Cerebellar cortex (tissue), 1 donor: ENCODE results near the gene MESD.

Experiments used
- DNase-seq: peaks from one replicate; pipeline ENCODE4 v3.0.0-alpha.2; 2015; ENCODE audit warnings: low spot score

Gene MESD

DNA sequence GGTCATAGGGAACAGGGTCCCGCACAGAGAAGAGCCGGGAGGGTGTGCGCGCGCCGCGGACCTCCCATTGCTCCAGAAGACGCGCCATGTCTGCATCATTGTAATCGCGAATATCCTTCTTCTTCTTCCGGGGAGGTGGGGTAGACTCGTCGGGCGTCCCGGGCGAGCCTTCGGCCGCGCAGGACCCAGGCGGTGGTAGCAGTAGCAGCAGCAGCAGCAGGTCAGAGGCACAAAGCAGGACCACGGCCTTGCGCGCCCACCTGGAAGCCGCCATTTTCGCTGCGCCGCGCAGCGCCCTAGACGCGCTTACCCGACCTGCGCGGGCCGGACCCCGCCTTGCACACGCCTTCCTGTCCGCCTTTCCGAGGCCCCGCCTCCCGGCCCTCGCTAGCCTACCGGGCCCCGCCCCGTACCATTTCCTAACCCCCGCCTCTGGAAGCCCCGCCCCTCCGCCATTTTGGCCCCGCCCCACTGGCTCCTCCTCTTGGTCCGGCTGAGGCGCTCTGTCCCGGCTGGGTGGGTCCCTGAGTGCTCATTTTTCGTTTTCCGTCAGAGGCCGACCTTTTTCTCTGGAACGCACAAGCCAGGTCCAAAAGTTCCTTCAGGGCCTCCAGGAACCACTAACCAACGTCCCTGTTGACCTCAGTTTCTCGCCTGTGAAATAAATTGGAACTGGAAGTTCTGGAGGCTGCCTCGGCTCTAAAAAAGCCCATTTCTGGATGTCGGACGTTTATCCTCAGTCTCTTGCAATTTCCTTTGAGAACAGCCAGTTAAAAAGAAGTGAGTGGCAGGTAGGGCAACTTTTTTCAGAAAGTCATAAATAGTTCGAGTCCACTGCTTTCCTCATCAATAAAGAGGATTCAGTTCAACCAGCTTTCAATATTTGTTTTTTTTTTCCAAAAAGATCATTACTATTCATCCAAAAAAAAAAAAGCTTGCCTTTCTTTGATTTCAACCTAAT is at the start of gene MESD:
MESD (minus strand) TSS at position 302 of the 961 bp plus-strand sequence; CDS start at position 274, 28 bp downstream.
- peak; percentile 96 for DNase-seq

GRCh38 chr15:81038975-81039607 is 49.5 kb upstream of the MESD start:
- no peak for DNase-seq

DNA sequence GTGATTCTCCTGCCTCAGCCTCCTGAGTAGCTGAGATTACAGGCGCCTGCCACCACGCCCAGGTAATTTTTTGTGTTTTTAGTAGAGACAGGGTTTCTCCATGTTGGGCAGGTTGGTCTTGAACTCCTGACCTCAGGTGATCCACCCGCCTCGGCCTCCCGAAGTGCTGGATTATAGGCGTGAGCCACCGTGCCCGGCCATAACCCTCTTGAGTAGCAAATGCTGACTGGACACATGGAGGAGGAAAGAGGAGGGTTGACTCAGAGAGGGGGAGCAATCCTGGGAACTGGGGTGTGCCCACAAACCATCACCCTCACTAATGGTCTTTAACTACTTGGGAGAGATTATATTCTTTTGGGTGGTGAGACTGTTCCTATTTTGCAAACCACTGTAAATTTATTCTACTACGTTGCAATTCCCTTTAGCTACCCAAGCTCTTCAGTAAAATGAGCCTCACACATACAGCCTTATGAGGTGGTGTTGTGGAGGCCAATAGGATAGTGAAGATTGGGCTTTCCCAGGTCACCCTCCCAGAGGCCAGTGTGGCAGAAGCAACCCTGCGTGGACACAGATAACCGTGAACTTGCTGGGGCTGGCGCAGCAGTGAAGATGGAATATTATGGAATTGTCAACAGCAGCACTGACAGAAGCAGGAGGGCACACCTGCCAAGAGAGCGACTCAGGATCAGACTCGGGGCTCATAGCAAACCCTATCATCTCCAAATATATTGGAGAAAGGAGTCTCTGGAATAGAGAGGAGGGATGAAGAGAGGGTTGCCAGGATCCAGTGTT is 48.5 kb upstream of the MESD start:
- no peak for DNase-seq

DNA sequence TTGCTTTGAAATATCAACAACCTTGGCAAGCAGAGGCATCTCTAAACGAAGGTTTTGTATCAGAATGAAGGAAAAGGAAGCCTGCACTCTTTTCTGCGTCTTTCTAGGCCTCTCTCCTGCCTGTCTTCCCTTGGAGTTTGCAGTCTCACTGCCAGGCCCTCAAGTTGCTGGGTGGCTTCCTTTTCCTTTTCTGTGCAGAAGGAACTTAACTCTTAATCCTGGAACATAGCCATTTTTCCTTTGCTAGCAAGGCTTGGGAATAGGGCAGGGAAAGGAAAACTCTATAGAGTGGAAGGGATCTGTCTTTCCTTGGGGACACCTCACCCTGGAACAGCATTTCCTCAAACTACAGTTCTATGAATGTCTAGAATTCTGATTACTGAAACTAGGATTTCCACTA is 43.9 kb upstream of the MESD start:
- DNase-seq, result no peak

DNA sequence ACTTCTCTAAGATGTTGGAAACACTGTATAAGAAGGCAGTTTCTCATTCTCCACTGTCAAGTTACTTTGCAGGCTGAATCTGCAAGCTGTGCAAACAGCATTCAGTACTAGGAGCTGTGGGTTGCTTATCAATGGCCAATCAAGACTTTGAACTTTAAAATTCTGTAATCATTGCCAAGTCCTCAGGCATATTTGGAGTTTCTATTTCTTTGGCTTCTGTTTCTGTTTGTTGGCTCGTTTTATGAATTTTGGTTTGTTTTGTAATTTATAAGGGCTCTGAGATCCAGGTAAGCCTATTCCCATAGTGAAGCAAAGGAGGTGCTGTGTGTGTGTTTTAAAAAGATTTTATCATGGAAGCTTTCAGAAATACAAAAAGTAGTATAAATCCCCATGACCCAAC is 43.2 kb upstream of the MESD start:
- DNase-seq, result no peak

DNA sequence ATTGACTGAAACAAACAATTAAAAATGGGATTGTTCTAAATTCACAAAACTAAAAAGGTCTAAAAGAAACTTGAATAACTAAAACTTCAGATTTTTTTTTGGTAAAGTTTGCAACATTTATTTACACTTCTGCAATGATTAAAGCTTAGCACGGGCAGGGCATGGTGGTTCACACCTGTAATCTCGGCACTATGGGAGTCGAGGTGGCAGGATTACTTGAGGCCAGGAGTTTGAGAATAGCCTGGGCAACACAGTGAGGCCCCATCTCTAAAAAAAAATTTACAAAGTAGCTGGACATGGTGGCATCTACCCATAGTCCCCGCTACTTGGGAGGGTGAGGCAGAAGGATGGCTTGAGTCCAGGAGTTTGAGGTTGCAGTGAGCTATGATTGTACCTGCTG is 42.7 kb upstream of the MESD start:
- DNase-seq, result no peak

- DNase-seq, result no peak
Observed at GRCh38 chr15:81031203-81031602, 41.6 kb upstream of the MESD start.

DNA sequence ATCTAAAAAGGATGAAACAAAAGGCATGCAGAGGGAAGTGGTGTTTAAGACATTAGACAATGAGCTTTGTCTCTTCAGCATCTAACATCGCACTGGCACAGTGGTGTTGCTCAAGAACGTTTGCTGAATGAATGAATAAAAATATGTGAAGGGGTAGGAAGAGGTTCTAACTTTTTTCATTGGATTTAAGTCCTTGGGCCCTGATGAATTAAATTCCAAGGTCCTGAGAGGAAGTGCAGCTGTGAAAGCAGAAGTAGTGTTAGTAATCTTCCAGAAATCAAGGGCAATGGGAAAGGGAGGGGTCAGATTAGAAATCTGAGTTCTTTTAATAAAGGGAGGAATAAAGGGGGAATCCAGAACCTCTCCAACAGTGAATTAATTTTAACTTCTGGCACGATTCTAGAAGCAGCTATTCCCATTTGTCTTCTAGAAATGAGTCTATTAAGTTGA is 40.7 kb upstream of the MESD start:
- no peak for DNase-seq

GRCh38 chr15:81029414-81030300 is 40.0 kb upstream of the MESD start:
- no peak for DNase-seq

GRCh38 chr15:81026836-81027599 is 37.4 kb upstream of the MESD start:
- peak; percentile 72 for DNase-seq

DNA sequence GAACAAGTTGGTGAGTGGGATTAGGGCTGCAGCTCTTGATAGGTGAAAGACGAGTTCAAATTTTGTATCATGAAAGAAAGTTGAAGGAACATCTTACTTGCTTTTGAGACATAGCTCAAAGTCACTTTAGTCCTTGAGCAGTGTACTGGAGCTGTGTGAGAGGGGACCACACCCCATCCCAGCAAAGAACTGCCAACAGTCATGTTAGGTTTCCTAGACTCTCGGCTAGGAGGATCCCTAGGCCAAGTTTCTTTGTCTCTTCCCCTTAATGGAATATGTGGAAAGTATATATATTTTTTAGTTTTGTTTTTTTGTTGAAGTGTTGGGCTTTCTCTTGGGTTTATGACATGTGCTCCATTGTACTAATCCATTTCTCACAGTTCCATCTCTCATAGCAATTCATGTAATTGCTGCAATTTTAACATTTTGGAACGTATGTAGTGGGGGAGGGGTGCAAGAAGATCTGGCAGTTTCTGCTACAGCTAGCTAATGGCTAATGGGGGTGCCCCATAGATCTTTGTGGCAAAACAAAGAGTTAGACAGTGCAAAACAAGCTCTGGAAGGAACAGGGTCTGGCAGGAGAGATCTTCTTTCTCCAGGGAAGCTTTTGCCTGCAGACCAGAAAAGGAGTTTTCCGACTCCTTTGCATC is 36.2 kb upstream of the MESD start:
- DNase-seq, result no peak

DNA sequence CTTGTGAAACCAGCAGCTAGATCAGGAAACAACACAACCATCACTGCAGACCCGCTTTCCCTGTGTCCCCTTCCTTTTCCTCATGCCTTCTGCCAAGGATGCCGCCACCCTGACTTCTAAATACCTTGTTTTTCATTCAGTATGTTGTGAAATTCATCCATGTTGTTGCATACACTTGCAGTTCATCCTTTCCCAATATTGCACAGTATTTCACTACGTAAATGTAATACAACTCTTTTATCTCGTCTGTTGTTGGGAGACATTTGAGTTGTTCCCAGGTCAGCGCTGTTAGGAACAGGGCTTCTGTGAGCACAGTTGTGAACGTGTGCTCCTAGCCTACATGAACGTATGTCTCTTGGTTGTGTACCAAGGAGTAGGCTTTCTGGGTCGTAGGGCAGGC is 35.3 kb upstream of the MESD start:
- DNase-seq, result no peak

GRCh38 chr15:81024265-81024872 is 34.8 kb upstream of the MESD start:
- peak; percentile 86 for DNase-seq

GRCh38 chr15:81023483-81024264 is 34.1 kb upstream of the MESD start:
- peak; percentile 92 for DNase-seq

DNA sequence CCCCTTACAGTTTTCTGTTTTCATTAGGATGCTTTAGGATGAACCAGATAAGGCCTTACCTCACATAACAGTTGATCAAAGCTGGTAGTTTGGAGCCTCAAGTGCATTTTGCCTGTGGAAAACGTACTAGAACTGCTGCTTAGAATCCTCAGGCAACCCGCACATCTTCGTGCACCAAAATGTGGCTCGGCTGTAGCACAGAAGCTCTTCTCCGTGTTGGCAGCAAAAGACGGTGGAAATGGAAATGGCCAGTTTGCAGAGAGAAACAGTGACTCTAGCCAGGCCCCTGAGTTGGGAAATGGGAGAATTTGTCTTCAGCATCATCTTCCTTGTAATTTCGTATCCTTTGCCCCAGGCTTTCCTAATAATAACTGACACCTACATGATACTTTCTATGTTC is 31.7 kb upstream of the MESD start:
- DNase-seq, result peak; percentile 71

GRCh38 chr15:81018197-81018596 is 28.6 kb upstream of the MESD start:
- DNase-seq, result no peak

DNA sequence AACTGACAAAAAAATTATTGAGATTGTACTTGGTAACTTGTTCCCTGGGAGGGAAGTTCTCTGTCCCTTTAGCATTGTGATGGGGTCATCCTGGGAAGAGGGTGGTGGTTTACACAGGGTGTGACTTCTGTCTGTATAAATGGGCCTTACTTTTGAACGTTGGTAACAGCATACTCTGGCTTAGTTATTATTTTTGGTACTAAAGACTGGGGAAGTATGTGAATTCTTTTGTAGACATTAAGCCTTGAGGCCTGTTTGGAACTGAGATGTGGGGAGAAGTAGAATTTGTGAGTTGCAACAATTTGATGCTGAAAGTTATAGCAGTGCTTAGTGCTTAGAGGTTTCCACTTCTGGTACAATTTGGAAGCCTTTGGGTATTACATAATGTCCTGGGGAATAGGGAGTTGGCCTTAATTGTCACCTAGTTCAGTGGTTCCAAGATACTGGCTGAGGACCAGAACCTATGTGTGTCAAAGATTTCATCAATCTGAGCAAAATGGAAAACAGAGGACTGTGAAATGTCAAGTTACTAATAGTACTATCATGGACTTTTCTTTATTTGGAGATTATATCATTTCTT is 27.0 kb upstream of the MESD start:
- peak; percentile 64 for DNase-seq
